ENCODE data around the gene GPATCH2. TPM values are rescaled to one million over a fixed set of nuclear protein-coding genes. Genes with fewer than 3 reads are reported as not detected.

The GPATCH2 gene
- total RNA-seq, 1 experiment from 2014 or later, result 11.3 TPM

DNA sequence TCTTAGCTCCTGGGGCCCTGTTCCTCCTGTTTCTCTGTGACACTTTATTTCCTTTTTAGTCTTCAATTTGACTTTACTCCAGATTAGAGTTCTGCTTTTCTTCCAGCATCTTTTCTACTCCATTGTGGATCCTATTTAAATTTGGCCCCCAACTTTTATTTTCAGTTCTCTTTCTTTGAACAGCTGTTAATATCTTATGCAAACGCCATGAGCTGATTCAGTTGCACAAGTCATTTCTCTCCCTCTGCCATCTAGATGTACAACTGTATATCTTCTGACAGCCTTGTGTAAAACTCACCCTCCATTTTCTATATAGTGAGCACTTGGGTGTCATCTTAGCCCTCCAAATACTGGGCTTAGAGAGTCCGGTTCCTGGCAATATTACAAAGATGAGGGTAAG, 42.5 kb upstream of the GPATCH2 start:
- intact Hi-C loops (cut with micrococcal nuclease), result no loop called here
- no peaks in the 10 kb centered on the region for H3K4me1 ChIP-seq (ENCODE audit: control insufficient read depth in 1 of 2, insufficient read depth in 2 of 2, low read length in 2 of 2)
- ATAC-seq (no peak), DNase-seq (ENCODE audit: low read depth, low spot score) (no peak)
- no peaks in the 10 kb centered on the region for H4K20me1 ChIP-seq (ENCODE audit: insufficient read depth)
- H3K79me2 ChIP-seq (ENCODE audit: insufficient read depth, low read length), result no peaks in the 10 kb centered on the region
- no peak for TF ChIP-seq YY1 (IDR thresholded peaks at IDR 0.05; ENCODE audit: extremely low read depth, insufficient replicate concordance, low read depth, low read length)
- no peak for TF ChIP-seq RAD21 (IDR thresholded peaks at IDR 0.05; ENCODE audit: low read depth)
- TF ChIP-seq, protein P1, sequence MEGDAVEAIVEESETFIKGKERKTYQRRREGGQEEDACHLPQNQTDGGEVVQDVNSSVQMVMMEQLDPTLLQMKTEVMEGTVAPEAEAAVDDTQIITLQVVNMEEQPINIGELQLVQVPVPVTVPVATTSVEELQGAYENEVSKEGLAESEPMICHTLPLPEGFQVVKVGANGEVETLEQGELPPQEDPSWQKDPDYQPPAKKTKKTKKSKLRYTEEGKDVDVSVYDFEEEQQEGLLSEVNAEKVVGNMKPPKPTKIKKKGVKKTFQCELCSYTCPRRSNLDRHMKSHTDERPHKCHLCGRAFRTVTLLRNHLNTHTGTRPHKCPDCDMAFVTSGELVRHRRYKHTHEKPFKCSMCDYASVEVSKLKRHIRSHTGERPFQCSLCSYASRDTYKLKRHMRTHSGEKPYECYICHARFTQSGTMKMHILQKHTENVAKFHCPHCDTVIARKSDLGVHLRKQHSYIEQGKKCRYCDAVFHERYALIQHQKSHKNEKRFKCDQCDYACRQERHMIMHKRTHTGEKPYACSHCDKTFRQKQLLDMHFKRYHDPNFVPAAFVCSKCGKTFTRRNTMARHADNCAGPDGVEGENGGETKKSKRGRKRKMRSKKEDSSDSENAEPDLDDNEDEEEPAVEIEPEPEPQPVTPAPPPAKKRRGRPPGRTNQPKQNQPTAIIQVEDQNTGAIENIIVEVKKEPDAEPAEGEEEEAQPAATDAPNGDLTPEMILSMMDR (IDR thresholded peaks at IDR 0.05 in 2 of 3, conservative IDR thresholded peaks at IDR 0.05 in 1 of 3; ENCODE audit: borderline replicate concordance in 1 of 3, insufficient read depth in 1 of 3, low read depth in 2 of 3, low read length in 2 of 3), result no peak
- no peak for TF ChIP-seq SIN3A (IDR thresholded peaks at IDR 0.05; ENCODE audit: low read depth)
- no peak for TF ChIP-seq EZH2phosphoT487 (IDR thresholded peaks at IDR 0.05; ENCODE audit: borderline replicate concordance)
- no peak for TF ChIP-seq SRF (IDR thresholded peaks at IDR 0.05; ENCODE audit: low read depth)
- TF ChIP-seq, protein P2, sequence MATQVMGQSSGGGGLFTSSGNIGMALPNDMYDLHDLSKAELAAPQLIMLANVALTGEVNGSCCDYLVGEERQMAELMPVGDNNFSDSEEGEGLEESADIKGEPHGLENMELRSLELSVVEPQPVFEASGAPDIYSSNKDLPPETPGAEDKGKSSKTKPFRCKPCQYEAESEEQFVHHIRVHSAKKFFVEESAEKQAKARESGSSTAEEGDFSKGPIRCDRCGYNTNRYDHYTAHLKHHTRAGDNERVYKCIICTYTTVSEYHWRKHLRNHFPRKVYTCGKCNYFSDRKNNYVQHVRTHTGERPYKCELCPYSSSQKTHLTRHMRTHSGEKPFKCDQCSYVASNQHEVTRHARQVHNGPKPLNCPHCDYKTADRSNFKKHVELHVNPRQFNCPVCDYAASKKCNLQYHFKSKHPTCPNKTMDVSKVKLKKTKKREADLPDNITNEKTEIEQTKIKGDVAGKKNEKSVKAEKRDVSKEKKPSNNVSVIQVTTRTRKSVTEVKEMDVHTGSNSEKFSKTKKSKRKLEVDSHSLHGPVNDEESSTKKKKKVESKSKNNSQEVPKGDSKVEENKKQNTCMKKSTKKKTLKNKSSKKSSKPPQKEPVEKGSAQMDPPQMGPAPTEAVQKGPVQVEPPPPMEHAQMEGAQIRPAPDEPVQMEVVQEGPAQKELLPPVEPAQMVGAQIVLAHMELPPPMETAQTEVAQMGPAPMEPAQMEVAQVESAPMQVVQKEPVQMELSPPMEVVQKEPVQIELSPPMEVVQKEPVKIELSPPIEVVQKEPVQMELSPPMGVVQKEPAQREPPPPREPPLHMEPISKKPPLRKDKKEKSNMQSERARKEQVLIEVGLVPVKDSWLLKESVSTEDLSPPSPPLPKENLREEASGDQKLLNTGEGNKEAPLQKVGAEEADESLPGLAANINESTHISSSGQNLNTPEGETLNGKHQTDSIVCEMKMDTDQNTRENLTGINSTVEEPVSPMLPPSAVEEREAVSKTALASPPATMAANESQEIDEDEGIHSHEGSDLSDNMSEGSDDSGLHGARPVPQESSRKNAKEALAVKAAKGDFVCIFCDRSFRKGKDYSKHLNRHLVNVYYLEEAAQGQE (IDR thresholded peaks at IDR 0.05; ENCODE audit: low read depth), result no peak
- TF ChIP-seq ELF1 (IDR thresholded peaks at IDR 0.05; ENCODE audit: borderline replicate concordance, low read depth), result no peak
- TF ChIP-seq CBX3 (IDR thresholded peaks at IDR 0.05; ENCODE audit: low read depth), result no peak
- TF ChIP-seq TCF7L2 (IDR thresholded peaks at IDR 0.05; ENCODE audit: borderline replicate concordance, extremely low read depth, insufficient read depth, insufficient read length), result no peak
- no peak for TF ChIP-seq CEBPB (IDR thresholded peaks at IDR 0.05; ENCODE audit: low read depth)
- no peak for TF ChIP-seq ZFX (IDR thresholded peaks at IDR 0.05)
- TF ChIP-seq EGR1 (IDR thresholded peaks at IDR 0.05; ENCODE audit: low read depth), result no peak
- TF ChIP-seq ZNF274 (IDR thresholded peaks at IDR 0.05; ENCODE audit: low read depth, low read length), result no peak
- H2AFZ ChIP-seq (ENCODE audit: low read depth, low read length, poor library complexity, severe bottlenecking), result no peak overlapping the region
- RAD21 ChIA-PET (ENCODE audit: low non-redundant PET in 1 of 2, low total read pairs in 2 of 2, uncharacterized antibody in 2 of 2, unreplicated experiment in 2 of 2), result no interaction called here
- H3K4me3 ChIP-seq (replicated peaks in 1 of 2; ENCODE audit: low read depth in 1 of 2, low read length in 2 of 2), result no peak overlapping the region
- CTCF ChIA-PET, result no interaction called here
- no peaks in the 10 kb centered on the region for H3K9me3 ChIP-seq (ENCODE audit: control insufficient read depth in 1 of 2, insufficient read depth in 1 of 2, low read depth in 1 of 2, low read length in 2 of 2)
- no peaks in the 10 kb centered on the region for H3K27me3 ChIP-seq (ENCODE audit: insufficient read depth, low read length)
- no peak overlapping the region for H3K4me2 ChIP-seq (ENCODE audit: low read length)
- POLR2A ChIA-PET, result no interaction called here
- H3K9me2 ChIP-seq (ENCODE audit: insufficient read depth), result no peaks in the 10 kb centered on the region
- no peak overlapping the region for H3K27ac ChIP-seq (ENCODE audit: low read depth, low read length)
- BruUV-seq (replicated peaks), result no TSS peak
- H3K9ac ChIP-seq (ENCODE audit: low read length), result no peak overlapping the region
- no peaks in the 10 kb centered on the region for H3K36me3 ChIP-seq (ENCODE audit: control insufficient read depth in 1 of 2, insufficient read depth in 2 of 2, low read length in 2 of 2)
